PC-3 (cell line): Measurements from ENCODE around the gene PHRF1. TPM values are rescaled to one million over a fixed set of nuclear protein-coding genes. Genes with fewer than 3 reads are reported as not detected.

ENCODE experiments used
- ATAC-seq: fragments of 200-7000 bp; cut with Tn5 transposase; 2 replicates; pipeline ENCODE4 v1.9.1; 2020; ENCODE audit warnings: mild to moderate bottlenecking, moderate library complexity
- BruUV-seq: library from RNA; stranded (reverse); fragments of 400-500 nt; replicated peaks from 2 replicates; lab custom pipeline; 2021; lab: Mats Ljungman, UMichigan
- CTCF ChIA-PET: fragments of 300-600 bp; sonication (Branson Sonifier 250); formaldehyde crosslinking; loops from one replicate; lab custom pipeline; 2022; ENCODE audit warnings: antibody characterized with exemption; lab: Charles Lee
- POLR2A ChIA-PET: fragments of 300-600 bp; sonication (Branson Sonifier 250); formaldehyde crosslinking; loops from one replicate; lab custom pipeline; 2022; ENCODE audit warnings: antibody characterized with exemption; ENCODE audit not compliant: unreplicated experiment; lab: Charles Lee
- DNase-seq: peaks from one replicate; pipeline ENCODE4 v3.0.0-alpha.2; 2015
- H2AFZ ChIP-seq: fragments of 300-600 bp; sonication (generic); 2 replicates; pipeline ENCODE4 v1.6.0; 2016; ENCODE audit warnings: antibody characterized with exemption, low read length
- H3F3A ChIP-seq: fragments of 300-600 bp; sonication (generic); one replicate; pipeline ENCODE4 v1.6.0; 2017; ENCODE audit warnings: antibody characterized with exemption, low read length, control low read depth, mild to moderate bottlenecking; ENCODE audit not compliant: unreplicated experiment
- H3K27ac ChIP-seq: fragments of 300-600 bp; sonication (generic); 2 replicates; pipeline ENCODE4 v1.5.1; 2016; ENCODE audit warnings: mild to moderate bottlenecking, low read length
- H3K27me3 ChIP-seq: fragments of 300-600 bp; sonication (generic); 2 replicates; pipeline ENCODE4 v1.6.1; 2016; ENCODE audit warnings: low read length, mixed read lengths
- H3K36me3 ChIP-seq: fragments of 300-600 bp; sonication (generic); 2 replicates; pipeline ENCODE4 v1.6.1; 2016; ENCODE audit warnings: low read depth, mixed run types, low read length, mixed read lengths
- H3K4me1 ChIP-seq: fragments of 300-600 bp; sonication (generic); 2 replicates; pipeline ENCODE4 v1.5.1; 2016; ENCODE audit warnings: low read length; ENCODE audit not compliant: insufficient read depth
- H3K4me2 ChIP-seq: fragments of 300-600 bp; sonication (generic); 2 replicates; pipeline ENCODE4 v1.6.0; 2016; ENCODE audit warnings: low read length
- H3K4me3 ChIP-seq: fragments of 300-600 bp; sonication (generic); 2 replicates; pipeline ENCODE4 v1.5.1; 2016; ENCODE audit warnings: mild to moderate bottlenecking, low read length, mixed read lengths
- H3K79me2 ChIP-seq: fragments of 300-600 bp; sonication (generic); 2 replicates; pipeline ENCODE4 v1.6.1; 2017; ENCODE audit warnings: low read length, mixed read lengths
- H3K9ac ChIP-seq: fragments of 300-600 bp; sonication (generic); 2 replicates; pipeline ENCODE4 v1.6.0; 2016; ENCODE audit warnings: mild to moderate bottlenecking, low read length
- H3K9me2 ChIP-seq: fragments of 300-600 bp; sonication (generic); replicated peaks from 2 replicates; pipeline ENCODE4 v1.6.1; 2016; ENCODE audit warnings: mixed run types, low read length, mixed read lengths
- H3K9me3 ChIP-seq: fragments of 300-600 bp; sonication (generic); 2 replicates; pipeline ENCODE4 v1.6.1; 2016; ENCODE audit warnings: low read length, mixed read lengths
- H4K20me1 ChIP-seq: fragments of 300-600 bp; sonication (generic); 2 replicates; pipeline ENCODE4 v1.6.1; 2016; ENCODE audit warnings: low read length, mixed read lengths
- CTCF ChIP-seq: fragments of 300-600 bp; sonication (generic); conservative IDR thresholded peaks from 2 replicates; pipeline ENCODE4 v1.5.1; 2017; ENCODE audit warnings: antibody characterized with exemption, low read depth, mild to moderate bottlenecking, low read length
- EZH2 ChIP-seq: fragments of 300-600 bp; sonication (generic); IDR thresholded peaks from one replicate; pipeline ENCODE4 v1.6.1; 2017; ENCODE audit warnings: antibody characterized with exemption, mild to moderate bottlenecking, low read length; ENCODE audit not compliant: unreplicated experiment
- EZH2phosphoT487 ChIP-seq: fragments of 300-600 bp; sonication (generic); IDR thresholded peaks from 2 replicates; pipeline ENCODE4 v1.6.1; 2018; ENCODE audit warnings: mild to moderate bottlenecking, antibody characterized with exemption, low read length, borderline replicate concordance
- intact Hi-C: fragments of 100-400 bp; cut with micrococcal nuclease; formaldehyde crosslinking; loops from 2 replicates; pipeline ENCODE4 v1.9.0; 2023
- total RNA-seq: library from RNA; depleted of rRNA; stranded (reverse); fragments of >200 nt; gene quantifications from 2 replicates; pipeline ENCODE4 v1.2.3, GENCODE V29; 2014

The PHRF1 gene
- total RNA-seq, 1 experiment from 2014 or later, result 41.4 TPM

- H3F3A ChIP-seq, result peaks cover 7% of the 10 kb centered on the region
- TSS peak; percentile 1 for BruUV-seq
- H3K27ac ChIP-seq, result no peak overlapping the region
- intact Hi-C loops, result loop anchor here (10.0 kb wide), 1 partner anchor 48 kb away; the partner anchor contains the start of genes LMNTD2 and RASSF7
- no peaks in the 10 kb centered on the region for H3K9me3 ChIP-seq
- DNase-seq, result no peak
- CTCF ChIA-PET, result no interaction called here
- no peak for TF ChIP-seq CTCF
- TF ChIP-seq EZH2, result no peak
- no peak for TF ChIP-seq EZH2phosphoT487
- H3K36me3 ChIP-seq, result peaks cover 29% of the 10 kb centered on the region
- no peak overlapping the region for H3K4me2 ChIP-seq
- no peaks in the 10 kb centered on the region for H3K27me3 ChIP-seq
- POLR2A ChIA-PET, result no interaction called here
- H3K9me2 ChIP-seq, result no peaks in the 10 kb centered on the region
- no peak overlapping the region for H3K9ac ChIP-seq
- no peak for ATAC-seq
- H3K4me3 ChIP-seq, result no peak overlapping the region
- no peak overlapping the region for H2AFZ ChIP-seq
- H4K20me1 ChIP-seq, result peaks cover 18% of the 10 kb centered on the region
- peaks cover 8% of the 10 kb centered on the region; the same call in 1 of the 2 replicates for H3K79me2 ChIP-seq
- peaks cover 28% of the 10 kb centered on the region for H3K4me1 ChIP-seq
Measured at GRCh38 chr11:612961-613300, 36.7 kb downstream of the PHRF1 start.

GRCh38 chr11:613369-613968 is 37.2 kb downstream of the PHRF1 start:
- no TSS peak for BruUV-seq
- Histone ChIP-seq H3K9me3 (no peaks in the 10 kb centered on the region), H3F3A (peaks cover 7% of the 10 kb centered on the region), H3K4me3 (peak overlapping the region; percentile 79), H3K9me2 (no peaks in the 10 kb centered on the region), H4K20me1 (peaks cover 18% of the 10 kb centered on the region), H3K27me3 (no peaks in the 10 kb centered on the region), H2AFZ (no peak overlapping the region), H3K9ac (0 out of 2 replicates have a peak overlapping the region, but pooled peaks have one; percentile 7), H3K4me2 (peak overlapping the region; percentile 96), H3K27ac (no peak overlapping the region), H3K36me3 (peaks cover 26% of the 10 kb centered on the region), H3K4me1 (peaks cover 28% of the 10 kb centered on the region), H3K79me2 (peaks cover 8% of the 10 kb centered on the region; the same call in 1 of the 2 replicates)
- ATAC-seq, result peak; percentile 27
- intact Hi-C loops, result loop anchor here (10.0 kb wide), 1 partner anchor 49 kb away; the partner anchor contains the start of genes LMNTD2 and RASSF7
- DNase-seq, result peak; percentile 70
- TF ChIP-seq CTCF (no peak), EZH2phosphoT487 (no peak), EZH2 (no peak)
- ChIA-PET CTCF (no interaction called here), POLR2A (interaction anchor here (0.5 kb wide), 1 partner anchor 196 kb away, joined by 3 read pairs; no protein-coding TSS in a partner anchor)
